GM18951 (cell line): ENCODE results near the gene MEOX1.

ENCODE experiments used
- POLR2A ChIP-seq: IDR thresholded peaks from 4 replicates; pipeline ENCODE4 v1.6.1; 2011; ENCODE audit warnings: mild to moderate bottlenecking; ENCODE audit not compliant: insufficient read length, insufficient read depth; ENCODE audit errors: extremely low read depth
- in situ Hi-C: fragments of 300-500 bp; cut with MboI; formaldehyde crosslinking; loops from one replicate; pipeline ENCODE4 v1.12.0; 2022; ENCODE audit warnings: low sequenced_read_pairs, mixed read lengths, inconsistent platforms; ENCODE audit not compliant: unreplicated experiment

The MEOX1 gene

GRCh38 chr17:43597624-43598356, 63.9 kb downstream of the MEOX1 start:
- in situ Hi-C loops: no loop called here
- TF ChIP-seq POLR2A: no peak

GRCh38 chr17:43595466-43595865, 66.3 kb downstream of the MEOX1 start:
- no peak for TF ChIP-seq POLR2A
- in situ Hi-C loops: no loop called here

GRCh38 chr17:43591779-43592562, 69.8 kb downstream of the MEOX1 start:
- in situ Hi-C loops: no loop called here
- no peak for TF ChIP-seq POLR2A

- TF ChIP-seq POLR2A: no peak
Measured at GRCh38 chr17:43591001-43591400, 70.7 kb downstream of the MEOX1 start.

More at GRCh38 chr17:43591001-43591400, 70.7 kb downstream of the MEOX1 start:
- in situ Hi-C loops: no loop called here
